ENCODE results near the gene NUDC. TPM values are rescaled to one million over a fixed set of nuclear protein-coding genes. Genes with fewer than 3 reads are reported as not detected.

The NUDC gene
- total RNA-seq, 4 donors from 2014 or later: 45.2 to 50.3 (median 46.1) TPM

DNA sequence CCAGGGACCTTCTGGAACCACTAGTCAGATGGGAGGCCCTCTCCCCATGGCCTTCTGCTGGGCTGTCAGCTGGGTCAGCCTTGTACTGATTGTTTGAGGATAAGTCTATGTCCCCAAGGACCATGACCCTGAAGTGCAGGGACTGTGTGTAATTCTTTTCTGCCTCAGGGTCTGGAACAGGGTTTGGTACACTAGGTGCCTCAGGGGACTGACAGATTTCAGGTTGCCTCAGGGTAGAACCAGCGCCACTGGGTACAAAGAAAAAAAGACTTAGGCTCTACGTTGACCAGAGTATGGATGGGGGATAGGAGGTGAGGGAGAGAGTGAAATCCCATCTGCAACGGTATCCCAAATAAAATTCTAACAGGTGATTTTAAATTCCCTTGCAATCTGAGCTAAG, 35.8 kb downstream of the NUDC start:
- H3K27ac ChIP-seq: no peak overlapping the region
- whole genome bisulfite sequencing, 2 donors: 88 to 91% methylated on average over 3 of the region's 3 CpGs

GRCh38 chr1:26959270-26959669, 37.7 kb downstream of the NUDC start:
- DNase-seq: no peak
- no peak for TF ChIP-seq POLR2A (IDR thresholded peaks at IDR 0.05)
- TF ChIP-seq, protein P1, sequence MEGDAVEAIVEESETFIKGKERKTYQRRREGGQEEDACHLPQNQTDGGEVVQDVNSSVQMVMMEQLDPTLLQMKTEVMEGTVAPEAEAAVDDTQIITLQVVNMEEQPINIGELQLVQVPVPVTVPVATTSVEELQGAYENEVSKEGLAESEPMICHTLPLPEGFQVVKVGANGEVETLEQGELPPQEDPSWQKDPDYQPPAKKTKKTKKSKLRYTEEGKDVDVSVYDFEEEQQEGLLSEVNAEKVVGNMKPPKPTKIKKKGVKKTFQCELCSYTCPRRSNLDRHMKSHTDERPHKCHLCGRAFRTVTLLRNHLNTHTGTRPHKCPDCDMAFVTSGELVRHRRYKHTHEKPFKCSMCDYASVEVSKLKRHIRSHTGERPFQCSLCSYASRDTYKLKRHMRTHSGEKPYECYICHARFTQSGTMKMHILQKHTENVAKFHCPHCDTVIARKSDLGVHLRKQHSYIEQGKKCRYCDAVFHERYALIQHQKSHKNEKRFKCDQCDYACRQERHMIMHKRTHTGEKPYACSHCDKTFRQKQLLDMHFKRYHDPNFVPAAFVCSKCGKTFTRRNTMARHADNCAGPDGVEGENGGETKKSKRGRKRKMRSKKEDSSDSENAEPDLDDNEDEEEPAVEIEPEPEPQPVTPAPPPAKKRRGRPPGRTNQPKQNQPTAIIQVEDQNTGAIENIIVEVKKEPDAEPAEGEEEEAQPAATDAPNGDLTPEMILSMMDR (IDR thresholded peaks at IDR 0.05): no peak
- intact Hi-C loops (cut with DNase I): no loop called here

More for the DNA sequence above, 35.8 kb downstream of the NUDC start:
- DNase-seq: no peak
- TF ChIP-seq, protein P1 (IDR thresholded peaks at IDR 0.05): no peak
- TF ChIP-seq POLR2A (IDR thresholded peaks at IDR 0.05): no peak
- peaks cover 0 to 7% (median 0%) of the 10 kb centered on the region in 3 donors for H3K9me3 ChIP-seq
- no peak overlapping the region for H3K4me3 ChIP-seq
- H3K36me3 ChIP-seq: peaks cover 0 to 27% (median 0%) of the 10 kb centered on the region in 3 donors
- intact Hi-C loops (cut with DNase I): no loop called here
- peaks cover 10 to 42% (median 12%) of the 10 kb centered on the region in 3 donors for H3K4me1 ChIP-seq
- peaks cover 0 to 63% (median 6%) of the 10 kb centered on the region in 4 donors for H3K27me3 ChIP-seq

DNA sequence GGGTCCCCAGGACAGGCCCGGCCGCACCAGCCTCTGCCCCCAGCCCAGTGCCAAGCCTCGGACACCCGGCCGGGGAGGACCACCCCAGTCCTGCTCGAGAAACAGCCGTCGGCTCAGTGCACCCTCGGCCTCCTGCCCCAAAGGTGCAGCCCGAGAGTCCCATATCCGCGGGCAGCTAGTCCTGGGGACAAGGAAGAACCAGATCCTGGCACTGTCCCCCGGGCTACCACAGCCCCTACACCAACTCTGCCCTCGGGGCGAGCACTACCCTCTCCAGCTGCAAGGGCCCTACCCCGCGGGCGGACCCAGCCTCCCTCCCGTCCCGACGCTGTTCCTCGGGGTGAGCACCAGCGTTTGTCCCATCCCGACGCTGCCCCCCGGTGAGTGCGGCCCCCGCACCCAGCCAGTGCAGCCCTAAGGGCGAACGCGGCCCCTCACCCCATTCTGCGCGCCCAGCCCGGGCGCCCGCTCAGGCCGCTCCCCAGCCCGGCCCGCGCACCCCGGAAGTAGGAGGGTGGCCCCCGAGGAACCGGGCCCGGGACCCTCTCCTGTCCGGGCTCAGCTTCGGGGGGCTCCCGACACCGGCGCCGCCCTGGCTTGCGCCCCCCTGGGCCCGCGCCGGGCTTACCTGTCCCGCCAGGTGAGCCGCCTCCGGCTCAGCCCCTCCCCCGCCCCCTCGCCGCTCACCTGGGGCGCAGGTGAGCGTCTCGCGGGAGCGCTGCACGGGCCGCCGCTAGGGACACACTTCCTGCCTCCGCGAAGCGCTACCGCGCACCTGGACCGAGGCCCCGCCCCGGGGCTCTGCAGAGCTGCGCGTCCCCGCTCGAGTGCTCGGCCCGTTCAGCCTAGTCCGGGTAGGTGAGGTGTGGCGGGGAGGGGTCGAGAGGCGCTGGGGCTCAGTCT, 38.4 kb downstream of the NUDC start, which contains the start of gene KDF1:
Gene KDF1, minus strand, starts transcription at position 747 of the 903 bp plus-strand sequence. CDS start 8,088 bp downstream, outside the sequence.
- intact Hi-C loops (cut with DNase I): no loop called here
- no peak for DNase-seq
- Histone ChIP-seq H3K9me3 (peaks cover 0 to 7% (median 0%) of the 10 kb centered on the region in 3 donors), H3K4me1 (peaks cover 10 to 43% (median 12%) of the 10 kb centered on the region in 3 donors), H3K27me3 (peaks cover 0 to 69% (median 6%) of the 10 kb centered on the region in 4 donors), H3K36me3 (peaks cover 0 to 9% (median 0%) of the 10 kb centered on the region in 3 donors), H3K27ac (peak within 1 kb of the TSS; percentile 3 to 91 (median 88)), H3K4me3 (peak within 1 kb of the TSS; percentile 66 to 88 (median 76))
- TF ChIP-seq, protein P1 (IDR thresholded peaks at IDR 0.05): peak in 5 of 6 experiments; percentile 10 to 59 (median 37)
- TF ChIP-seq POLR2A (IDR thresholded peaks at IDR 0.05): peak in 3 of 4 donors; percentile 40 to 79 (median 65)
- 0% methylated on average over 2 to 5 of the region's 86 CpGs for WGBS, 2 donors

More at GRCh38 chr1:26959270-26959669, 37.7 kb downstream of the NUDC start:
- peaks cover 0 to 7% (median 0%) of the 10 kb centered on the region in 3 donors for H3K9me3 ChIP-seq
- H3K4me1 ChIP-seq: peaks cover 10 to 43% (median 12%) of the 10 kb centered on the region in 3 donors
- 18 to 55% methylated on average over 4 to 9 of the region's 13 CpGs for WGBS, 2 donors
- H3K36me3 ChIP-seq: peaks cover 0 to 13% (median 0%) of the 10 kb centered on the region in 3 donors
- peak overlapping the region in 3 of 4 donors; percentile 86 to 91 (median 90) for H3K27ac ChIP-seq
- peaks cover 0 to 67% (median 6%) of the 10 kb centered on the region in 4 donors for H3K27me3 ChIP-seq
- peak overlapping the region; percentile 66 to 88 (median 76) for H3K4me3 ChIP-seq

DNA sequence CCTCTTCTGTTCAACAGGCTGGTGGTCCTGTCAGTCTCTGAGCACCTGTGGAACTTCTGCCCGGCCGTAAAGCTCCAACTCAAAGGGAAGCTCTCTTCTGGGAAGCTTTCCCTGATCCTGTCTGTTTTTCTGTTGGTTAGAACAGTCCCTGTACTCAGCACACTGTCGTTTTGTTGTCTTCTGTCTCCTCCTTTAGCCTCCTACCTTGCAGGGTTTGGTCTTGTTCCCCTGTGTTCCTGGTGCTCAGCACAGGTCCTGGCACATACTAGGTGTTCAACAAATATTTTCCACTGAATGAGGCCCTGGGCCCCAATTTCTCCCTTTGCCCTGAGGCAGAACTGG, 39.1 kb downstream of the NUDC start:
- Histone ChIP-seq H3K27me3 (peaks cover 0 to 69% (median 6%) of the 10 kb centered on the region in 4 donors), H3K4me3 (peak overlapping the region; percentile 66 to 88 (median 76)), H3K4me1 (peaks cover 10 to 43% (median 12%) of the 10 kb centered on the region in 3 donors), H3K27ac (peak overlapping the region; percentile 3 to 91 (median 88)), H3K9me3 (peaks cover 0 to 7% (median 0%) of the 10 kb centered on the region in 3 donors), H3K36me3 (peaks cover 0 to 7% (median 0%) of the 10 kb centered on the region in 3 donors)
- intact Hi-C loops (cut with DNase I): no loop called here
- WGBS, 2 donors: 10 to 14% methylated on average over 3 of the region's 3 CpGs
- TF ChIP-seq POLR2A (IDR thresholded peaks at IDR 0.05): no peak
- TF ChIP-seq, protein P1 (IDR thresholded peaks at IDR 0.05): peak in 1 of 6 experiments; percentile 1
- no peak for DNase-seq
